Vagina (tissue), 2 donors: ENCODE data around the gene TOR1AIP2. TPM values are rescaled to one million over a fixed set of nuclear protein-coding genes. Genes with fewer than 3 reads are reported as not detected.
A peak's percentile ranks its signal among the peaks of the same experiment; 100 is the strongest.

Experiments
- DNase-seq, 2 donors: peaks; one replicate each; pipeline ENCODE4 v3.0.0-alpha.2; 2017; ENCODE audit errors: extremely low spot score in 2 of 2
- H3K27ac ChIP-seq: fragments of 200-600 bp; sonication (generic); one replicate; pipeline ENCODE4 v1.5.1; 2019
- H3K27me3 ChIP-seq: fragments of 200-600 bp; sonication (generic); one replicate; pipeline ENCODE4 v1.5.1; 2019
- H3K36me3 ChIP-seq, 2 donors: fragments of 200-600 bp; sonication (generic); one replicate each; pipeline ENCODE4 v1.5.1; 2017 to 2019
- H3K4me1 ChIP-seq: fragments of 200-600 bp; sonication (generic); one replicate; pipeline ENCODE4 v1.5.1; 2019
- H3K4me3 ChIP-seq, 2 donors: fragments of 200-600 bp; sonication (generic); 1 replicate in 1 of 2; 2 replicates in 1 of 2; pipeline ENCODE4 v1.5.1; 2016 to 2019
- H3K9me3 ChIP-seq: fragments of 200-600 bp; sonication (generic); one replicate; pipeline ENCODE4 v1.5.1; 2019
- POLR2A ChIP-seq, 2 donors: fragments of 450-650 bp; IDR thresholded peaks; one replicate each; pipeline ENCODE4 v1.6.1; 2017; ENCODE audit warnings: antibody characterized with exemption in 2 of 2, mild to moderate bottlenecking in 2 of 2, moderate library complexity in 2 of 2
- POLR2AphosphoS5 ChIP-seq, 2 donors: sonication (generic); formaldehyde crosslinking; IDR thresholded peaks; one replicate each; pipeline ENCODE4 v1.9.0; 2017; ENCODE audit warnings: antibody characterized with exemption in 2 of 2, mild to moderate bottlenecking in 2 of 2, low read depth in 1 of 2; ENCODE audit not compliant: insufficient read depth in 1 of 2
- intact Hi-C: fragments of 100-400 bp; cut with DNase I; formaldehyde crosslinking; loops from one replicate; pipeline ENCODE4 v1.15.1; 2023
- total RNA-seq: library from RNA; depleted of rRNA; stranded (reverse); fragments of >200 nt; gene quantifications from one replicate; pipeline ENCODE4 v1.2.3, GENCODE V29; 2016
- TF ChIP-seq, protein P1 (sequence below), 3 experiments: fragments of 450-650 bp in 2 of 3; fragments of 200-600 bp in 1 of 3; sonication (generic) in 1 of 3; IDR thresholded peaks; one replicate each; pipeline ENCODE4 v1.5.1; 2017 to 2019; ENCODE audit warnings: antibody characterized with exemption in 3 of 3, mild to moderate bottlenecking in 2 of 3, moderate library complexity in 2 of 3

TOR1AIP2 gene
- total RNA-seq = 53.8 TPM

- H3K4me1 ChIP-seq = peaks cover 50% of the 10 kb centered on the region
- H3K27me3 ChIP-seq = no peaks in the 10 kb centered on the region
- TF ChIP-seq, protein P1, sequence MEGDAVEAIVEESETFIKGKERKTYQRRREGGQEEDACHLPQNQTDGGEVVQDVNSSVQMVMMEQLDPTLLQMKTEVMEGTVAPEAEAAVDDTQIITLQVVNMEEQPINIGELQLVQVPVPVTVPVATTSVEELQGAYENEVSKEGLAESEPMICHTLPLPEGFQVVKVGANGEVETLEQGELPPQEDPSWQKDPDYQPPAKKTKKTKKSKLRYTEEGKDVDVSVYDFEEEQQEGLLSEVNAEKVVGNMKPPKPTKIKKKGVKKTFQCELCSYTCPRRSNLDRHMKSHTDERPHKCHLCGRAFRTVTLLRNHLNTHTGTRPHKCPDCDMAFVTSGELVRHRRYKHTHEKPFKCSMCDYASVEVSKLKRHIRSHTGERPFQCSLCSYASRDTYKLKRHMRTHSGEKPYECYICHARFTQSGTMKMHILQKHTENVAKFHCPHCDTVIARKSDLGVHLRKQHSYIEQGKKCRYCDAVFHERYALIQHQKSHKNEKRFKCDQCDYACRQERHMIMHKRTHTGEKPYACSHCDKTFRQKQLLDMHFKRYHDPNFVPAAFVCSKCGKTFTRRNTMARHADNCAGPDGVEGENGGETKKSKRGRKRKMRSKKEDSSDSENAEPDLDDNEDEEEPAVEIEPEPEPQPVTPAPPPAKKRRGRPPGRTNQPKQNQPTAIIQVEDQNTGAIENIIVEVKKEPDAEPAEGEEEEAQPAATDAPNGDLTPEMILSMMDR (IDR thresholded peaks at IDR 0.05) = no peak
- TF ChIP-seq POLR2AphosphoS5 (IDR thresholded peaks at IDR 0.05; ENCODE audit: insufficient read depth in 1 of 2, low read depth in 1 of 2) = peak; percentile 96 to 100
- peak; percentile 31 to 99 for TF ChIP-seq POLR2A (IDR thresholded peaks at IDR 0.05)
- peak in 1 of 2 donors; percentile 94 for DNase-seq
- peaks cover 0 to 11% of the 10 kb centered on the region in 2 donors for H3K36me3 ChIP-seq
- peak within 1 kb of the TSS; percentile 57 to 63 for H3K4me3 ChIP-seq
- intact Hi-C loops = no loop called here
- H3K9me3 ChIP-seq = no peaks in the 10 kb centered on the region
- H3K27ac ChIP-seq = peak within 1 kb of the TSS; percentile 71
Observed at GRCh38 chr1:179877586-179878265, at the start of gene TOR1AIP2. TOR1AIP2 (minus strand) TSS chr1:179877803; CDS start chr1:179852665, 25,138 bp downstream.

GRCh38 chr1:179926850-179927205, 49.2 kb upstream of the TOR1AIP2 start:
- Histone ChIP-seq H3K36me3 (no peaks in the 10 kb centered on the region), H3K27me3 (no peaks in the 10 kb centered on the region), H3K9me3 (no peaks in the 10 kb centered on the region), H3K27ac (no peak overlapping the region), H3K4me1 (no peaks in the 10 kb centered on the region), H3K4me3 (no peak overlapping the region)
- DNase-seq = no peak
- intact Hi-C loops = no loop called here
- no peak for TF ChIP-seq POLR2AphosphoS5 (IDR thresholded peaks at IDR 0.05; ENCODE audit: insufficient read depth in 1 of 2, low read depth in 1 of 2)
- TF ChIP-seq, protein P1 (IDR thresholded peaks at IDR 0.05) = no peak
- TF ChIP-seq POLR2A (IDR thresholded peaks at IDR 0.05) = no peak

DNA sequence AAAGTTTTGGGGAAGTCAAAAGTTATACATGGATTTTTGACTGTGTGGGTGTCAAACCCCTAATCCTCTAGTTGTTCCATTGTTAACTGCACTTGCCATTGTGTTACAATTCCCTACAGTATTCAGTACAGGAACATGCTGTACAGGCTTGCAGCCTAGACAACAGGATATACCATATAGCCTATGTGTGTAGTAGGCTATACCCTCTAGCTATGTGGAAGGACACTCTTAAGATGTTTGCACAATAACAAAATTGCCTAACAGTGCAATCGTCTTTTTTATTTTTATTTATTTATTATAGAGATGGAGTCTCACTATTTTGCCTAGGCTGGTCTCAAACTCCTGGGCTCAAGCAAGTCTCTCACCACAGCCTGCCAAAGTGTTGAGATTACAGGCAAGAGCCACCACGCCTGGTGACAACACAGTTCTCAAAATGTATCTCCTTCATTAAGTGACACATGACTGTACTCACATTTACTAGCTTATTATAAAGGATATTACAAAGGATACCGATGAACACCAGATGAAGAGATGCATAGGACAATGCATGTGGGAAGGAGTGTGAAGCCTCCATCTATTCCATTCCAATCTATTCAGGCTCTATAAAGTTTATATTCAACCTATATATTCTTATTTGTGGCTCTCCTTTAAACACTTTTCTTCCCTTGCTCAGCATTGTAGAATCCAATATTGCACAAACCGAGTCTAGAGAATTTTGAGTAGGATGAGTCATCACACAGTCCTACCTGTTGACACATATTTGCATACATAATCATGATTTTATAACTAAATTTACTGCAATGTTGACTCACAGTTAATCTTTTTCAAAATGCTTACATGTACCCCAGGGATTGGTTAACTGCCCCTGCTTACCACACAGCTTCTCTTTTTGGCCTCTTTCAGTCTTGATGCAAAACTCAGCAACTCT, 48.6 kb upstream of the TOR1AIP2 start:
- no peaks in the 10 kb centered on the region for H3K36me3 ChIP-seq
- no peak overlapping the region for H3K4me3 ChIP-seq
- no peak for DNase-seq
- intact Hi-C loops = no loop called here
- no peaks in the 10 kb centered on the region for H3K9me3 ChIP-seq
- no peak overlapping the region for H3K27ac ChIP-seq
- no peaks in the 10 kb centered on the region for H3K27me3 ChIP-seq
- TF ChIP-seq POLR2AphosphoS5 (IDR thresholded peaks at IDR 0.05; ENCODE audit: insufficient read depth in 1 of 2, low read depth in 1 of 2) (no peak), POLR2A (IDR thresholded peaks at IDR 0.05) (no peak)
- TF ChIP-seq, protein P1 (IDR thresholded peaks at IDR 0.05) = no peak
- H3K4me1 ChIP-seq = no peaks in the 10 kb centered on the region

DNA sequence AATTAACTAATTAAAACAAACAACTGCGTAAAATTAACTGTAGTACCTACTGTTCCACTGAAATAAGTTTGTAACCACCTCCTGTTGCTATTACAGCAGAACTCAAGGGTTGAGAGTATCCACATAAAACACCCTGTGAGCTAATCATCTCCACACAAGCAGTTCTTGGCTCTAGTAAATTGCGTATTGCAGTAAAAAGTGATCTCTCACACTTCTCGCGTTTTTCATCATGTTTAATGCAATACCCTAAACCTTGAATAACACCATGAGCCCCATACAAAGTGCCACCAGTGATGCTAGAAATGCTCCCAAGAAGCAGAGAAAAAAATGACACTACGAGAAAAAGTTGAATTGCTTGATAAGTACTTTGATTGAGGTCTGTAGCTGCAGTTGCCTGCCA, 47.7 kb upstream of the TOR1AIP2 start:
- H3K4me3 ChIP-seq = no peak overlapping the region
- intact Hi-C loops = no loop called here

More for the DNA sequence above, 47.7 kb upstream of the TOR1AIP2 start:
- Histone ChIP-seq H3K27ac (no peak overlapping the region), H3K36me3 (no peaks in the 10 kb centered on the region), H3K27me3 (no peaks in the 10 kb centered on the region), H3K4me1 (no peaks in the 10 kb centered on the region), H3K9me3 (no peaks in the 10 kb centered on the region)
- TF ChIP-seq POLR2A (IDR thresholded peaks at IDR 0.05) (no peak), POLR2AphosphoS5 (IDR thresholded peaks at IDR 0.05; ENCODE audit: insufficient read depth in 1 of 2, low read depth in 1 of 2) (no peak)
- TF ChIP-seq, protein P1 (IDR thresholded peaks at IDR 0.05) = no peak
- DNase-seq = no peak
